HG03342 (cell line): ENCODE data around the gene LMF1.

Experiments
- ATAC-seq: cut with Tn5 transposase; IDR thresholded peaks from one replicate; pipeline ENCODE4 v1.9.1; 2021; ENCODE audit warnings: mild to moderate bottlenecking, moderate library complexity; ENCODE audit not compliant: unreplicated experiment

The LMF1 gene

DNA sequence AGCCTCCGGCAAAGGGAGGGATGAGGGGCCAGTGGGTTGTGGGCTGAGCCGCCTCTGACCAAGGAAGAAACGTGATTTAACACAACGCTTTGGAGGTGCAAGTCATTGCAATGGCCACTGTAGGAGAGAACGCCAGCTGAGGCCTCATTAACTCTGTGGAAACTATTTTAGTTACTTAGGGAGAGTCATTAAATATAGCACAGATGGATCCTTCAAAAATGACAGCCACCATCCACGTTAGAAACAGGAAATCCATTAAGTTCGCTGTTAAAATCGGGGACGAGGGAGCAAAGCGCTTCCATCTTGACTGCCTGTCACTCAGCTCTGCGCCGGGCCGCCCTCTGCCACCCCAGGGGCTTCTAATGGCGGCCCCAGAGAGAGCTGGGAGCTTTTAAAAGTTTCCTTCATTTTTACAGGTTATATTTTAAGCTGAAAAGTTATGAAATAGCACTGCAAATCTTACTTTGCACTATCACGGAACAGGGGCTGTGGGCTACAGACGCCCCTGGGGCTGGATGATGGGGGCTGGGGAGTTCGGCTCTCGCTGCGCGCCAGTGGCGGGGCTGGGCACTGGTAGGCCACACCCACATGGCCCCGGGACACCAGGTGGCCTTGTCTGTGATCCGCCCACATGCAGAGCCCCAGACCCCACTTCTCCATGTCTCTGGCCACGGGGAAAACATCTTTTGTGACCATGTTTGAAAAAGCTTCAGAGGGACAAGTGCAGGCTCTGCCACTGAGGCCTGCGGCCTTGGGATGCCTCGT is 54.6 kb downstream of the LMF1 start:
- no peak for ATAC-seq

- no peak for ATAC-seq
Measured at GRCh38 chr16:915546-915945, 55.2 kb downstream of the LMF1 start.

- no peak for ATAC-seq
Measured at GRCh38 chr16:914440-914839, 56.3 kb downstream of the LMF1 start.

- ATAC-seq: no peak
Measured at GRCh38 chr16:913817-914439, 56.9 kb downstream of the LMF1 start.

DNA sequence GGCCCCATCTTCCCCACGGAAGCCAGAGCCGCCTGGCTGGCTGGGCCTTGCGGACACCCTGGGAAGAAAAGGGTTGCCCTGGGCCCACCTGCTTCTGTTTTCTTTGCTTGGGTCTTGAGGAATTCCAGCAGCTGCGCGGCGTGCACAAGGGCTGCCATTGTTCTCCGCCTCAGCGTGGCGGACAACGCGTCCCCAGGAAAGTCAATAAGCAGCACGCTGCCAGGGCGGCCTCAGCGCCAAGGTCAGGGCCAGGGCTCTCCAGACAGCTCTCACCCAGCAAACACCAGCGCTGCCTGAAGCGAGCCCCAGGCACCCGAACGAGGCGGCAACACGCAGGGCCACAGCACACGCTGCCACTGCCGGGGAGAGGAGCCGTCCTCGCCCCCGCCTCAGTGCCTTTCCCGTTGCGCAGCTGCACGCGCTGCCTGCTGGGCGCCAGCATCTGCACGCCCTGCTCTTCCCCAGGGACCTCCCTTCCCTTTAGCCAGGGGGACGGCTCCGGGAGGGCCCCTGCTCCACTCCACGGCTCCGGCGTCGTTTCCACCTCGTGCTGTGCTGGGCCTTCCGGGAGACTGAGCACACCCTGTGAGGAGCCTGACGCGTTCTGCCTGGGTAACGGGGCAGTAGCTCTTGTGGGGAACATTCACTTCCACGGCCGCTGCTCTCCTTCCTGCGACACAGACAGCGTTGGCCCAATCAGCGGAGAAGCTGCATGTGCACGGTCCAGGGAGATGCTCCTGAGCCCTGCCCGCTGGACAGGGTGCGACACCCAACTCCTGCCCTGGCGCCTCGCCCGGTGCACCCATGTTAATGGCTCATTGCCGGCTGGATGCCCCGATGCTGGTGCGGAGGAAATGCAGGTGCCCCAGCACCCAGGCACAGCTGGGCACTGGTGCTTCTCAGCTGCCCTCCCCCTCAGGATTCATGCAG is 57.8 kb downstream of the LMF1 start:
- ATAC-seq: no peak

- no peak for ATAC-seq
Measured at GRCh38 chr16:912322-912683, 58.5 kb downstream of the LMF1 start.

DNA sequence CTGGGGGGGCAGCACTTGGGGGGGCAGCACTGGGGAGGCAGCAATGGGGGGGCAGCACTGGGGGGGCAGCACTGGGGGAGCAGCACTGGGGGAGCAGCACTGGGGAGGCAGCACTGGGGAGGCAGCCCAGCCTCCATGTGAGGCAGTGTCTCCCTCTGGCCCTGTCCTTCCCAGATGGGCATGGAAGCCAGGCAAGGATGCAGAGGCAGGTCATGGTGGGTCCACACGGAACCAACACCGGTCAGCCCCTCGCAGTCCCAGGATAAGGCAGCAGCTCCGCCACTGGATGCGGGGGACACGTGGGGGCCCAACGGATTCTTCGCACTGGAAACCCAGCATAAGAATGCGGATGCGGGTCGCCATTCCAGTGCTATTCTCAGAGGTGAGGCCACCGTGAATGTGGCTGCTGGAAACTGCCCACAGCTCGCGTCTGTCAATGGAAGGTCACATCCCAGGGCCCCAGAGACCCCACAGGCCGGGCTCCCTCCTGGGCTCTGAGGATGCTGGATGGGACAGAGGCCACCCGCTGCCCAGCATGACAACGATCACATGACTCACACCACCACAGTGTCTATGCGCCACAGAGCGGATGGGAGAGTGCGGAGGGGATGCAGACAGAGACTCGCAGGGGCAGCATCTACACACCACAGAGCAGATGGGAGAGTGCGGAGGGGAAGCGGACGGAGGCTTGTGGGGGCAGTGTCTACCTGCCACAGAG is 59.0 kb downstream of the LMF1 start:
- ATAC-seq: no peak

DNA sequence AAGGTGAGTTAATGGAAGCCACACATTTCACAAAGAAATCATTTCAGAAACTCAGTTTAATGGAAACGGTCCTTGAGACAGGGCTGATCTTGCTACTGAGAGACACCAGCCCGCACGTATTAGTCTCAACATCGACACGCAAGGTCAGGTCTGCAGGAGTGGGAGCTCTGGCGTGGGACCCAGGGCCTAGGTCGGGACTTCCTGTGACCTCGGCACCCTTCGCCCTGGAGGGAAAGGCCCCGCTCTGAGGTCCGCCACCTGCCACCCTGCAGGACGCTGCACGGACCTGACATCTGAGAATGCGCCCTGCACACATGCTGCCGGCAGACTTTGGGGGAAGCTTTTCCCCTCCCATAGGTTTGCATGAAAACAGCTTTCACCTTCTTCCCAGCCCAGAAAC is 59.7 kb downstream of the LMF1 start:
- no peak for ATAC-seq

- no peak for ATAC-seq
Measured at GRCh38 chr16:910181-910580, 60.6 kb downstream of the LMF1 start.

DNA sequence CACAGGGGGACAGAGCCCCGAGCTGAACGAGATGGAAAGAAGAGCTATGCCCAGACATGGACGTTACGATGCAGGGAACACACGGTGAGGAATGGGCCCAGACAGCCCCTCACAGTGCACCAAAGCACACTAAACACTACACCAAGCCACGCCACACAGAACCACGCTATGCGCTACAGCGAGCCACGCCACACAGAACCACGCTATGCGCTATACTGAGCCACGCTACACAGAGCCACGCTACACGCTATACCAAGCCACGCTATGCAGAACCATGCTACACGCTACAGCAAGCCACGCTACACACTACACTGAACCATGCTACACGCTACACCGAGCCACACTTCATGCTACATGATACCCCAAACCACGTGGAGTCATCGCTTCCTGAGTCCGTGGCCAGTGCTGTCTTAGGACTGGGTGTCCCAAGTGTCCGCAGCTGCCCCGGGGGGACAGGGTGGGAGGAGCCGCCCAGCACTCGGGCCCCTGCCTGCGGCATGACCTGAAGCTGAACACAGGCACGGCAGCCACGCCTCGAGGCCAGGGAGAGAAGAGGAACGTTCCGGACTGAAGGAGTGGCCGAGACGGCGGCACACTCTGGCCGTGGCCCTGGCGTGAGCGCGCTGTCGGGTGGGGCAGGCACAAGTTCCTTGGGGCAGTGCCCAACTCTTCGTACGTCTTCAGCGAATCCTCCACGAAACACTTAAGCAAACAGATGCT is 61.3 kb downstream of the LMF1 start:
- ATAC-seq: no peak

DNA sequence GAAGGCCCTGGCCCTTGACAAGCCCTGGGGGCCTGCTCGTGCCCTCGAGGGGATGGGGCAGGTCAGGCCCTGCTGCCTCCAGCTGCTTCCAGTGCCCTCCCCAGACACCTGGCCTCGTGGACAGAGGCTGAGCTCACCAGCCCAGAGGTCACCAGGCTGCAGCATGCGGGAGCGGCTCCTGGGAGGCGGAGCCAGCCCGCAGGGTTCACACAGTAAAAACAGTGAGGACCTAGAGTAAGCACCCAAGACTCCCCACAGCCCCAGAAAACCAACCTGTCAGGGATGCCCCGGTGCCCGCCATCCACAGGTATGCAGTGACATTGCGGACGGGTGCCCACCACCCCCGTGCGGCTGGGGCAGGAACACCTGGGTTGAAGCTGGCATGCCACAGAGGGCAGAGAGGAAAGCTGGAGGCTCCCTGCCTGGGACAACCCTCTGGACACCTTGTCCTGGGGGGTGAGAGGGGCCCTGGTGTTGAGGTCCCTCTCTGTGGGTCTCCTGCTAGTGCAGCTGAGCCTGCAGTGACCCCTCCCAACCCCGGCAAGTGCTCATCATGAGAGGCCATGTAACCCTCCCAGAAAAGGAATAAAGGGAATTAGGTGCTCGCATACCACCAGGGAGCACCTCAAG is 62.1 kb downstream of the LMF1 start:
- ATAC-seq: no peak

DNA sequence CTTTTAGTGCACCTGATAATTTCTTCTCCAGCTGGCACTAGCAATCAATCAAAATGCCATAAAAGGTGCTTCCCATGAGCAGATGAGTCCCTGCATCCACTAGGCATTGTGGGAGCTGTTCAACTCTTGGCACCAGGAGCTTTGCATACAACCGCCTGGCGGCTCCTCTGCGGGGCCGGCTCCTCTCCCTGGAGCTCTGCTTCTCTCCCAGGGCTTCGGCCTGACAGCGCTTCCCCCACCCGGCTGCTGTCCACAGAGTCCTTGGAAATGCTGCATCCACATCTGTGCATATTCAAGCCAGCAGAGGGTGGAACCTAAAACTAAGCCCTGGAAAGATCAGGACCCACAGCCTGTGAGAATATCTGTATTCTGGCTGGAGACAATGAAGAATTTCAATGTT is 62.9 kb downstream of the LMF1 start:
- no peak for ATAC-seq

GRCh38 chr16:907361-907760 is 63.4 kb downstream of the LMF1 start:
- ATAC-seq: no peak

GRCh38 chr16:906296-906695 is 64.5 kb downstream of the LMF1 start:
- no peak for ATAC-seq

GRCh38 chr16:901715-902601 is 68.8 kb downstream of the LMF1 start:
- ATAC-seq: no peak

DNA sequence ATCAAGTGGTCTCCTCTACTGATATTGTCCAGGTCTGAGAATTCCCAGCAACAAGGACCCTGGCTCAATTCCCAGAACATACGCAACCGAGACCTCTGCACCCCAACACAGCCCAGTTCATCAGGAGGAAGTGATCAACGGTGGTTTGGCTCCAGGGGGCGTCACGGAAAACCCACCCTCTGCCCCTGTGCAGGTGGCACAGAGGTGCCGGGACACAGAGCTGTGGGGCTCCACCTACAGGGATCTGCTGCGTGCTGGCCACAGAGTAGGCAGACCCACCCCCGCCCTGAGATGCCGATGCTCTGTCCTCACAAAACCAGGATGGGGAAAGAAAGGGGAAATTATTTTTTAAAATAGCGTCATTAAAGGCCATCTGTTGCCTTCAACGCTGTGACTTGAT is 69.6 kb downstream of the LMF1 start:
- ATAC-seq: no peak

GRCh38 chr16:900211-900610 is 70.6 kb downstream of the LMF1 start:
- ATAC-seq: no peak

DNA sequence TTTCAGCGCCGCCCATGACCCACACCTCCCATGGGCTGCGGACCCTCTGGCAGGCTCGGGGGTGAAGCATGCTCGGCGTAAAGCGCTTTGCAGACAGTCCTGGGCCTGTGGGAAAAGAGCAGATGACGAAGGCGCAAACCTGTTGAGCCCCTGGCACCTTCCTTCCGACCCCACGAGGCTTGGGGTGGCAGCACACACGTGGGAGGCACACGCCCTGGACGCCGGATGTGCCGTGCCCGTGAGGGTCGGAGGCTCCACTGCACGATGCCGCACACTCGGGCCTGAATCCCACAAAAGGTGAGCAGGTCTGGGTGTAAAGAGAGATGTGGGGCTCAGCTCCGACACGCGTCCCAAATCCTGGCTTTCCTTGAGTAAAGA is 71.1 kb downstream of the LMF1 start:
- no peak for ATAC-seq
